B cell (primary cell): ENCODE measurements around the gene LMF2. TPM values are rescaled to one million over a fixed set of nuclear protein-coding genes. Genes with fewer than 3 reads are reported as not detected.

Experiments used
- ATAC-seq: fragments of 200-7000 bp; cut with Tn5 transposase; one replicate; pipeline ENCODE4 v1.10.0; 2021; ENCODE audit warnings: low read depth, mild to moderate bottlenecking, moderate number of reproducible peaks, moderate library complexity
- CTCF ChIA-PET: fragments of 350-600 bp; sonication (Branson Sonifier 250); formaldehyde crosslinking; loops from one replicate; lab custom pipeline; 2021; ENCODE audit warnings: antibody characterized with exemption, inconsistent platforms; lab: Charles Lee
- POLR2A ChIA-PET: fragments of 350-600 bp; sonication (Branson Sonifier 250); formaldehyde crosslinking; loops from one replicate; lab custom pipeline; 2021; ENCODE audit warnings: antibody characterized with exemption; lab: Charles Lee
- DNase-seq: peaks from one replicate; pipeline ENCODE4 v3.0.0; 2013
- H2AFZ ChIP-seq: 2 replicates; pipeline ENCODE4 v1.6.1; 2012; ENCODE audit warnings: mild to moderate bottlenecking, low read depth, low read length; ENCODE audit not compliant: insufficient read depth, poor library complexity, severe bottlenecking
- H3K27ac ChIP-seq, 2 donors: 1 replicate in 1 of 2; 2 replicates in 1 of 2; pipeline ENCODE4 v1.5.1; 2012 to 2013; ENCODE audit warnings: low read length in 2 of 2, mild to moderate bottlenecking in 2 of 2, moderate library complexity in 1 of 2
- H3K27me3 ChIP-seq, 4 experiments: fragments of 200-600 bp in 1 of 4; sonication (generic) in 1 of 4; replicated peaks in 1 of 4; 1 replicate in 2 of 4; 2 replicates in 2 of 4; pipeline versions ENCODE4 v1.6.1 to v1.7.0; 2013 to 2016; ENCODE audit warnings: low read length in 3 of 4, mild to moderate bottlenecking in 2 of 4, mixed read lengths in 1 of 4, moderate library complexity in 1 of 4; ENCODE audit not compliant: insufficient read depth in 4 of 4, control insufficient read depth in 3 of 4; ENCODE audit errors: control extremely low read depth in 1 of 4
- H3K36me3 ChIP-seq, 2 experiments: replicated peaks in 1 of 2; 1 replicate in 1 of 2; 2 replicates in 1 of 2; pipeline versions ENCODE4 v1.6.1 to v1.7.1; 2013; ENCODE audit warnings: low read length in 1 of 2; ENCODE audit not compliant: insufficient read depth in 2 of 2, control insufficient read depth in 1 of 2; ENCODE audit errors: control extremely low read depth in 1 of 2, extremely low read depth in 1 of 2
- H3K4me1 ChIP-seq, 2 donors: fragments of 200-600 bp in 1 of 2; sonication (generic) in 1 of 2; 1 replicate in 1 of 2; 2 replicates in 1 of 2; pipeline versions ENCODE4 v1.5.1 to v1.6.1; 2013 to 2017; ENCODE audit warnings: low read length in 2 of 2; ENCODE audit not compliant: control insufficient read depth in 2 of 2, insufficient read depth in 2 of 2
- H3K4me2 ChIP-seq: replicated peaks from 2 replicates; pipeline ENCODE3; 2012; ENCODE audit warnings: mild to moderate bottlenecking, low read depth, low read length; ENCODE audit not compliant: poor library complexity, severe bottlenecking
- H3K4me3 ChIP-seq, 5 experiments: fragments of 200-600 bp in 1 of 5; sonication (generic) in 1 of 5; 1 replicate in 3 of 5; 2 replicates in 2 of 5; pipeline versions ENCODE4 v1.5.1 to v1.7.0; 2011 to 2016; ENCODE audit warnings: low read length in 4 of 5, mild to moderate bottlenecking in 4 of 5, low read depth in 2 of 5, control low read depth in 1 of 5, moderate library complexity in 1 of 5; ENCODE audit not compliant: insufficient read depth in 1 of 5; ENCODE audit errors: control extremely low read depth in 1 of 5, extremely low read depth in 1 of 5
- H3K79me2 ChIP-seq: fragments of 200-600 bp; sonication (generic); one replicate; pipeline ENCODE4 v1.6.0; 2016; ENCODE audit warnings: low read length; ENCODE audit not compliant: control insufficient read depth, insufficient read depth
- H3K9ac ChIP-seq: fragments of 200-600 bp; sonication (generic); 2 replicates; pipeline ENCODE4 v1.6.1; 2017; ENCODE audit warnings: mild to moderate bottlenecking, low read length, moderate library complexity
- H3K9me3 ChIP-seq, 3 donors: one replicate each; pipeline versions ENCODE4 v1.6.1 to v1.7.1; 2013; ENCODE audit warnings: low read length in 2 of 3; ENCODE audit not compliant: control insufficient read depth in 2 of 3, insufficient read depth in 1 of 3; ENCODE audit errors: control extremely low read depth in 1 of 3
- H4K20me1 ChIP-seq: 2 replicates; pipeline ENCODE4 v1.6.0; 2012; ENCODE audit warnings: mild to moderate bottlenecking, low read length; ENCODE audit not compliant: insufficient read depth, control insufficient read depth, poor library complexity, severe bottlenecking
- H3K27ac Mint-ChIP-seq: one replicate; pipeline ENCODE4 v1.8.0; 2021; ENCODE audit warnings: mixed read lengths
- H3K27me3 Mint-ChIP-seq: one replicate; pipeline ENCODE4 v1.8.0; 2021; ENCODE audit warnings: mixed read lengths
- H3K4me1 Mint-ChIP-seq: one replicate; pipeline ENCODE4 v1.8.0; 2021; ENCODE audit warnings: mixed read lengths
- H3K4me3 Mint-ChIP-seq: one replicate; pipeline ENCODE4 v1.8.0; 2021; ENCODE audit warnings: mixed read lengths
- H3K9me3 Mint-ChIP-seq: one replicate; pipeline ENCODE4 v1.8.0; 2022; ENCODE audit warnings: mixed read lengths; ENCODE audit not compliant: insufficient read depth
- CTCF ChIP-seq: fragments of 200-600 bp; IDR thresholded peaks from one replicate; pipeline ENCODE4 v1.8.0; 2022; ENCODE audit warnings: antibody characterized with exemption, mild to moderate bottlenecking
- EZH2 ChIP-seq: IDR thresholded peaks from 2 replicates; pipeline ENCODE4 v1.6.1; 2012; ENCODE audit warnings: borderline replicate concordance, low read depth, mild to moderate bottlenecking, moderate library complexity, low read length; ENCODE audit not compliant: insufficient read depth, poor library complexity, severe bottlenecking
- WGBS: methylation state at CpG from one replicate; pipeline ENCODE4 v1.1.5; 2013; ENCODE audit warnings: missing lambda C conversion rate; ENCODE audit not compliant: insufficient coverage; 5-methylcytosine and 5-hydroxymethylcytosine counted together
- intact Hi-C: fragments of 100-400 bp; cut with micrococcal nuclease; formaldehyde crosslinking; loops from one replicate; pipeline ENCODE4 v1.10.0; 2022
- polyA plus RNA-seq: library from polyadenylated mRNA; depleted of rRNA; stranded (reverse); fragments of >200 nt; gene quantifications from 2 replicates; pipeline ENCODE4 v1.2.3, GENCODE V29; 2012
- total RNA-seq, 2 donors: library from RNA; stranded (reverse); fragments of 120-200 nt in 1 of 2; gene quantifications; 1 replicate in 1 of 2; 2 replicates in 1 of 2; pipeline versions ENCODE4 v1.2.3 to v1.2.4, GENCODE V29; 2013 to 2022

LMF2 gene
- total and polyA plus RNA-seq, 2 donors (not counting 1 experiment from before 2014, with no cell fraction given): 128 to 316 TPM

- peaks cover 34% of the 10 kb centered on the region for H3K4me1 Mint-ChIP-seq
- H3K9me3 ChIP-seq: peaks cover 0 to 8% (median 0%) of the 10 kb centered on the region in 3 donors
- POLR2A ChIA-PET: interaction anchor here (0.6 to 5.4 kb wide), 20 partner anchors 9 to 335 kb away, joined by 3 to 104 read pairs (median 8); partner anchors contain the start of genes CHKB, DENND6B, HDAC10 and KLHDC7B
- no peaks in the 10 kb centered on the region for H3K9me3 Mint-ChIP-seq
- H3K36me3 ChIP-seq: peaks cover 0 to 31% of the 10 kb centered on the region in 2 experiments
- intact Hi-C loops: loop anchor here (1.0 to 5.0 kb wide), 5 partner anchors 17 to 280 kb away; partner anchors contain the start of genes CHKB, NCAPH2 and TUBGCP6
- peak within 1 kb of the TSS; percentile 83 to 90 for H3K27ac ChIP-seq
- peak within 1 kb of the TSS; percentile 91 for H3K27ac Mint-ChIP-seq
- TF ChIP-seq EZH2 (no peak), CTCF (no peak)
- ATAC-seq (peak; percentile 54), DNase-seq (peak; percentile 98)
- H3K9ac ChIP-seq: peak within 1 kb of the TSS; percentile 89
- no peaks in the 10 kb centered on the region for H3K27me3 Mint-ChIP-seq
- peaks cover 45% of the 10 kb centered on the region for H3K79me2 ChIP-seq
- peak within 1 kb of the TSS; percentile 78 for H2AFZ ChIP-seq
- no peaks in the 10 kb centered on the region for H3K27me3 ChIP-seq
- H3K4me2 ChIP-seq: peak within 1 kb of the TSS; percentile 98
- peak within 1 kb of the TSS; percentile 4 to 82 (median 69) for H3K4me3 ChIP-seq
- H4K20me1 ChIP-seq: peaks cover 27% of the 10 kb centered on the region
- CTCF ChIA-PET: interaction anchor here (0.6 to 5.5 kb wide), 46 partner anchors 10 to 334 kb away, joined by 3 to 81 read pairs (median 5); partner anchors contain the start of genes ADM2, ARSA, CHKB and HDAC10
- H3K4me1 ChIP-seq: peaks cover 16 to 50% of the 10 kb centered on the region in 2 donors
- under 1% methylated on average over 84 of the region's 84 CpGs for WGBS
- peak within 1 kb of the TSS; percentile 90 for H3K4me3 Mint-ChIP-seq
These were observed 17.8 kb upstream of the LMF2 start, which contains the start of gene SCO2 for GRCh38 chr22:50525104-50525857. Gene SCO2, minus strand, starts transcription at chr22:50525598. Its CDS starts 1,187 bp downstream, at chr22:50524411.
